K562 (cell line): Measurements from ENCODE around the gene RAI1. TPM values are rescaled to one million over a fixed set of nuclear protein-coding genes. Genes with fewer than 3 reads are reported as not detected.

ENCODE experiments used
- ATAC-seq: fragments of 200-7000 bp; cut with Tn5 transposase; 3 replicates; pipeline ENCODE4 v1.9.1; 2020; ENCODE audit warnings: moderate library complexity
- BruUV-seq: library from RNA; stranded (reverse); fragments of 400-500 nt; replicated peaks from 2 replicates; lab custom pipeline; 2021; lab: Mats Ljungman, UMichigan
- CTCF ChIA-PET: fragments of 300-600 bp; formaldehyde crosslinking; extraction: SDS; loops from one replicate; lab custom pipeline; 2021; ENCODE audit warnings: low intra/inter-chr PET ratio; lab: Yijun Ruan, JAX
- POLR2A ChIA-PET: fragments of 300-600, 350-650 bp; sonication (Branson Sonifier 250); formaldehyde crosslinking; extraction: SDS; loops from one replicate; lab custom pipeline; 2021; ENCODE audit warnings: antibody characterized with exemption, inconsistent platforms; lab: Yijun Ruan, JAX
- DNase-seq, 4 experiments: peaks; one replicate each; pipeline versions ENCODE4 v3.0.0 to v3.0.0-alpha.2; 2011 to 2018; ENCODE audit warnings: low spot score in 3 of 4, mixed read lengths in 3 of 4; ENCODE audit errors: extremely low read depth in 1 of 4
- FAIRE-seq: peaks from 2 replicates; lab custom pipeline; 2011; peaks lifted over from hg19 to GRCh38; lab: Jason Lieb, UNC
- H2AFZ ChIP-seq: 2 replicates; pipeline ENCODE4 v1.6.0; 2011; ENCODE audit warnings: low read depth, low read length, control low read depth, inconsistent platforms
- H3K27ac ChIP-seq: fragments of 200-600 bp; 3 replicates; pipeline ENCODE4 v1.8.0; 2011; ENCODE audit warnings: low read depth, mild to moderate bottlenecking, control low read depth, inconsistent platforms, low read length, moderate library complexity, mixed read lengths; ENCODE audit errors: extremely low read depth
- H3K27me3 ChIP-seq, 2 experiments: fragments of 300-600 bp in 1 of 2; 2 replicates in 1 of 2; 3 replicates in 1 of 2; pipeline versions ENCODE4 v1.6.0 to v1.8.0; 2011; ENCODE audit warnings: inconsistent platforms in 2 of 2, low read length in 2 of 2, mild to moderate bottlenecking in 1 of 2, mixed read lengths in 1 of 2, moderate library complexity in 1 of 2; ENCODE audit not compliant: control insufficient read depth in 2 of 2, insufficient read depth in 2 of 2
- H3K36me3 ChIP-seq: fragments of 300-600 bp; 3 replicates; pipeline ENCODE4 v1.8.0; 2011; ENCODE audit warnings: mild to moderate bottlenecking, low read length, inconsistent platforms; ENCODE audit not compliant: control insufficient read depth, insufficient read depth
- H3K4me1 ChIP-seq, 2 experiments: fragments of 200-600 bp in 1 of 2; replicated peaks in 1 of 2; 2 replicates in 1 of 2; 3 replicates in 1 of 2; pipeline versions ENCODE4 v1.5.1 to v1.8.0; 2011; ENCODE audit warnings: inconsistent platforms in 2 of 2, low read length in 2 of 2, mild to moderate bottlenecking in 1 of 2, mixed read lengths in 1 of 2, moderate library complexity in 1 of 2; ENCODE audit not compliant: control insufficient read depth in 2 of 2, insufficient read depth in 2 of 2
- H3K4me2 ChIP-seq: 2 replicates; pipeline ENCODE4 v1.6.1; 2011; ENCODE audit warnings: low read length, control low read depth, inconsistent platforms, mixed read lengths; ENCODE audit not compliant: insufficient read depth
- H3K4me3 ChIP-seq: fragments of 200-600 bp; sonication (generic), shearing (Covaris generic); 2 replicates; pipeline ENCODE4 v1.5.1; 2016; ENCODE audit warnings: control low read depth, inconsistent platforms
- H3K79me2 ChIP-seq: fragments of 200-600 bp; 3 replicates; pipeline ENCODE4 v1.8.0; 2011; ENCODE audit warnings: low read length, inconsistent platforms; ENCODE audit not compliant: control insufficient read depth, insufficient read depth
- H3K9ac ChIP-seq, 2 experiments: 2 replicates each; pipeline versions ENCODE4 v1.6.0 to v1.6.1; 2011; ENCODE audit warnings: low read depth in 2 of 2, low read length in 2 of 2, control low read depth in 1 of 2, inconsistent platforms in 1 of 2, mild to moderate bottlenecking in 1 of 2, mixed read lengths in 1 of 2; ENCODE audit not compliant: insufficient read depth in 1 of 2
- H3K9me1 ChIP-seq: one replicate; pipeline ENCODE4 v1.6.0; 2011; ENCODE audit warnings: inconsistent platforms, mild to moderate bottlenecking, low read length, moderate library complexity; ENCODE audit not compliant: control insufficient read depth, insufficient read depth
- H3K9me3 ChIP-seq: replicated peaks from 2 replicates; pipeline ENCODE4 v1.5.1; 2011; ENCODE audit warnings: low read depth, low read length, inconsistent platforms; ENCODE audit not compliant: control insufficient read depth, insufficient read depth
- H4K20me1 ChIP-seq: replicated peaks from 2 replicates; pipeline ENCODE4 v1.6.1; 2011; ENCODE audit warnings: low read length, inconsistent platforms, mixed read lengths; ENCODE audit not compliant: control insufficient read depth, insufficient read depth
- ASH1L ChIP-seq: fragments of 450-650 bp; IDR thresholded peaks from 2 replicates; pipeline ENCODE4 v1.6.1; 2018; ENCODE audit warnings: borderline replicate concordance, mild to moderate bottlenecking, low read depth; ENCODE audit not compliant: partially characterized antibody
- DIDO1 ChIP-seq: fragments of 450-650 bp; IDR thresholded peaks from 2 replicates; pipeline ENCODE4 v1.6.1; 2016; ENCODE audit warnings: low read depth, missing biosample characterization, missing genetic modification characterization
- FOXK2 ChIP-seq, 2 experiments: fragments of 450-650 bp; IDR thresholded peaks in 1 of 2; conservative IDR thresholded peaks in 1 of 2; 2 replicates each; pipeline ENCODE4 v1.6.1; 2016; ENCODE audit warnings: low read depth in 2 of 2, mild to moderate bottlenecking in 1 of 2
- GATAD2A ChIP-seq: fragments of 450-650 bp; IDR thresholded peaks from 2 replicates; pipeline ENCODE4 v1.6.1; 2017
- HCFC1 ChIP-seq: IDR thresholded peaks from 2 replicates; pipeline ENCODE4 v1.6.1; 2012; ENCODE audit warnings: low read depth, low read length, improper control_type of control experiment
- IFI16 ChIP-seq: fragments of 250-450 bp; sonication (Bioruptor Pico); IDR thresholded peaks from 2 replicates; pipeline ENCODE4 v2.1.2; 2022; ENCODE audit warnings: mild to moderate bottlenecking, inconsistent platforms
- KLF6 ChIP-seq: fragments of 250-450 bp; sonication (Bioruptor Pico); IDR thresholded peaks from 2 replicates; pipeline ENCODE4 v1.4.0; 2020; ENCODE audit warnings: mild to moderate bottlenecking, moderate library complexity, borderline replicate concordance
- MEIS2 ChIP-seq: fragments of 450-650 bp; IDR thresholded peaks from 2 replicates; pipeline ENCODE4 v1.6.1; 2014; ENCODE audit warnings: mild to moderate bottlenecking; ENCODE audit not compliant: partially characterized antibody
- PURB ChIP-seq: sonication (generic); formaldehyde crosslinking; IDR thresholded peaks from 2 replicates; pipeline ENCODE4 v1.9.0; 2021; ENCODE audit warnings: low read depth, mild to moderate bottlenecking, missing genetic modification reagents
- RFX7 ChIP-seq: fragments of 250-450 bp; sonication (Bioruptor Pico); IDR thresholded peaks from 2 replicates; pipeline ENCODE4 v1.5.1; 2021; ENCODE audit warnings: mild to moderate bottlenecking
- RUNX1 ChIP-seq: sonication (generic); IDR thresholded peaks from 2 replicates; pipeline ENCODE4 v1.6.1; 2016; ENCODE audit warnings: antibody characterized with exemption, low read depth
- SRSF1 ChIP-seq: fragments of 200-400 bp; formaldehyde crosslinking; IDR thresholded peaks from 2 replicates; pipeline ENCODE4 v1.6.1; 2017; ENCODE audit warnings: mild to moderate bottlenecking, low read depth, low read length, moderate library complexity
- TCFL5 ChIP-seq: fragments of 250-450 bp; sonication (Bioruptor Pico); conservative IDR thresholded peaks from 2 replicates; pipeline ENCODE4 v1.6.1; 2021; ENCODE audit warnings: mild to moderate bottlenecking, moderate library complexity, matching md5 sums
- ZEB2 ChIP-seq: fragments of 450-650 bp; IDR thresholded peaks from 2 replicates; pipeline ENCODE4 v1.6.1; 2016
- ZNF134 ChIP-seq: fragments of 250-450 bp; sonication (Bioruptor Pico); conservative IDR thresholded peaks from 2 replicates; pipeline ENCODE4 v1.4.0; 2020
- ZNF707 ChIP-seq: fragments of 250-450 bp; sonication (Bioruptor Pico); conservative IDR thresholded peaks from 2 replicates; pipeline ENCODE4 v1.8.0; 2022; ENCODE audit warnings: inconsistent platforms, mild to moderate bottlenecking, moderate library complexity
- WGBS: fragments of 100-300 bp; shearing (Covaris generic); methylation state at CpG from one replicate; pipeline ENCODE4 v1.1.6; 2016; ENCODE audit warnings: low coverage, mixed read lengths; ENCODE audit not compliant: insufficient coverage; ENCODE audit errors: missing lambda C conversion rate; 5-methylcytosine and 5-hydroxymethylcytosine counted together
- in situ Hi-C: fragments of 300-500 bp; cut with MboI; formaldehyde crosslinking; loops from 4 replicates; pipeline ENCODE4 v1.15.0; 2018; ENCODE audit warnings: inconsistent platforms, mixed read lengths
- intact Hi-C: fragments of 100-400 bp; cut with micrococcal nuclease; formaldehyde crosslinking; loops from 2 replicates; pipeline ENCODE4 v1.14.2; 2022
- polyA plus RNA-seq, 8 experiments: library from polyadenylated mRNA; depleted of rRNA in 4 of 8; stranded (reverse) in 5 of 8; unstranded in 3 of 8; fragments of >200 nt; fragmentation: Nextera tagmentation in 2 of 8; fragmentation: Illumina TruSeq in 1 of 8; extraction: Ambion mirVana in 2 of 8; extraction: Trizol in 1 of 8; gene quantifications; 2 replicates each; pipeline versions ENCODE4 v1.2.1 to v1.2.3, GENCODE V29; 2011 to 2014; ENCODE audit warnings: inconsistent platforms in 1 of 8, missing spikeins in 1 of 8
- total RNA-seq, 7 experiments: library from RNA; depleted of rRNA in 6 of 7; stranded (reverse); fragments of >200 nt in 6 of 7; fragmentation: Illumina TruSeq in 2 of 7; extraction: Trizol in 2 of 7; gene quantifications; 2 replicates each; pipeline versions ENCODE4 v1.2.1 to v1.2.3, GENCODE V29; 2011 to 2021; ENCODE audit warnings: low replicate concordance in 1 of 7
- TF ChIP-seq, protein P1 (sequence below): fragments of 250-450 bp; sonication (Bioruptor Pico); IDR thresholded peaks from 2 replicates; pipeline ENCODE4 v1.9.0; 2021; ENCODE audit warnings: mild to moderate bottlenecking, inconsistent platforms

Gene RAI1
- total and polyA plus RNA-seq, 9 of the 15 experiments (the other 6 are each of a cell fraction or from before 2014, with no cell fraction given) = 0.68 to 19.9 (median 5.5) TPM

DNA sequence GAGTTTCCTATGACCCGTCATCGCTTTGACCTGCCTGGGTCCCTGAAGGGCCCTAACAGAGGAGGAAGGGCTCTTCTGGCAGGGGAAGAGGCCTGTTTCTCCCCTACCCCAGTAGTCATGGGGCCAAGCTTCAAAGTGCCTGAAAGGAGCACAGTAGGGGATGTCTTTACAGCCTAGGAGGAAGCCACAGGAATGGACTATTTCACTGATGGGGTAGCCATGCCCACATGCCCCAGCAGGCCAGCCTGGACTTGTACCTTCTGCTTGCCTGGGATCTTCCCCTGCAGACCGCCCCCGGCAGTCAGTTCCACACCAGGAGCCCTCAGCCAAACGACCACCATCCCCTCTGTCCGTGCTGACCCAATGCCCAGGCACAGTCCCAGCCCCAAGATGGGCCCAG lies 47.9 kb upstream of the RAI1 start:
- WGBS = 8% methylated on average over 4 of the region's 6 CpGs

DNA sequence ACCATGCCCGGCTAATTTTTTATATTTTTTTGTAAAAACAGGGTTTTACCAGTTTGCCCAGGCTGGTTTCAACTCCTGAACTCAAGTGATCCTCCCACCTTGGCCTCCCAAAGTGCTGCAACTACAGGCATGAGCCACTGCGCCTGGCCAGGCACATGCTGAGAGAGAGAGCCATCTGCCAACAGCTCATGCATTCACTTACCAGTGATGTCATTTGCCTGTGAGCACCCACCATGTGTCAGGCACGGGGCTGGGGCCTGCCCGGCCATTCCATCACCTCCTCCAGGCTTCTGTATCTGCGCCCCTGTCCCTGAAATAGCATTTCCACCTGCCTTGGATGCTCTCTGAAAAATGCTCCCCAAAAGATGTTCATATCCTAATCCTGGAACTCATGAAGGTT lies 46.1 kb upstream of the RAI1 start:
- no peaks in the 10 kb centered on the region for H4K20me1 ChIP-seq
- POLR2A ChIA-PET = interaction anchor here (0.7 kb wide), 1 partner anchor 151 kb away, joined by 3 read pairs; no protein-coding TSS in a partner anchor
- H3K27me3 ChIP-seq = peaks cover 6 to 18% of the 10 kb centered on the region in 2 experiments; a peak in 4 of 5 replicates
- in situ Hi-C loops (loop anchor here (10.0 to 25.0 kb wide), 2 partner anchors 130 to 648 kb away; no protein-coding TSS in a partner anchor), intact Hi-C loops (no loop called here)
- no peak overlapping the region for H2AFZ ChIP-seq
- H3K36me3 ChIP-seq = no peaks in the 10 kb centered on the region
- FAIRE-seq (no peak), ATAC-seq (no peak), DNase-seq (no peak)
- 14% methylated on average over 4 of the region's 5 CpGs for WGBS
- no peak overlapping the region for H3K27ac ChIP-seq
- no peaks in the 10 kb centered on the region for H3K9me1 ChIP-seq
- BruUV-seq = no TSS peak
- H3K4me2 ChIP-seq = no peak overlapping the region
- no peak overlapping the region; a peak in 1 of 4 replicates for H3K9ac ChIP-seq
- no peaks in the 10 kb centered on the region for H3K79me2 ChIP-seq
- no peak overlapping the region for H3K4me3 ChIP-seq
- 0 out of 2 replicates have a peak, but pooled peaks cover 2% of the 10 kb centered on the region for H3K9me3 ChIP-seq
- no peaks in the 10 kb centered on the region; a peak in 1 of 5 replicates for H3K4me1 ChIP-seq
- CTCF ChIA-PET = no interaction called here
- TF ChIP-seq PURB (CRISPR knock-in tag) (no peak), HCFC1 (no peak), IFI16 (CRISPR knock-in tag) (no peak), ZEB2 (no peak), DIDO1 (tag) (no peak), ZNF707 (CRISPR knock-in tag) (no peak), RUNX1 (no peak), SRSF1 (no peak), FOXK2 (conservative IDR thresholded peaks at IDR 0.05 in 1 of 2, IDR thresholded peaks at IDR 0.05 in 1 of 2; ENCODE audit: low read depth in 2 of 2) (no peak), KLF6 (CRISPR knock-in tag) (no peak), RFX7 (CRISPR knock-in tag) (no peak), TCFL5 (CRISPR knock-in tag) (no peak), ZNF134 (CRISPR knock-in tag) (no peak)
- TF ChIP-seq, protein P1, sequence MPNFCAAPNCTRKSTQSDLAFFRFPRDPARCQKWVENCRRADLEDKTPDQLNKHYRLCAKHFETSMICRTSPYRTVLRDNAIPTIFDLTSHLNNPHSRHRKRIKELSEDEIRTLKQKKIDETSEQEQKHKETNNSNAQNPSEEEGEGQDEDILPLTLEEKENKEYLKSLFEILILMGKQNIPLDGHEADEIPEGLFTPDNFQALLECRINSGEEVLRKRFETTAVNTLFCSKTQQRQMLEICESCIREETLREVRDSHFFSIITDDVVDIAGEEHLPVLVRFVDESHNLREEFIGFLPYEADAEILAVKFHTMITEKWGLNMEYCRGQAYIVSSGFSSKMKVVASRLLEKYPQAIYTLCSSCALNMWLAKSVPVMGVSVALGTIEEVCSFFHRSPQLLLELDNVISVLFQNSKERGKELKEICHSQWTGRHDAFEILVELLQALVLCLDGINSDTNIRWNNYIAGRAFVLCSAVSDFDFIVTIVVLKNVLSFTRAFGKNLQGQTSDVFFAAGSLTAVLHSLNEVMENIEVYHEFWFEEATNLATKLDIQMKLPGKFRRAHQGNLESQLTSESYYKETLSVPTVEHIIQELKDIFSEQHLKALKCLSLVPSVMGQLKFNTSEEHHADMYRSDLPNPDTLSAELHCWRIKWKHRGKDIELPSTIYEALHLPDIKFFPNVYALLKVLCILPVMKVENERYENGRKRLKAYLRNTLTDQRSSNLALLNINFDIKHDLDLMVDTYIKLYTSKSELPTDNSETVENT (CRISPR knock-in tag) = no peak

More for the DNA sequence above, 47.9 kb upstream of the RAI1 start:
- Histone ChIP-seq H3K9ac (no peak overlapping the region), H3K4me2 (no peak overlapping the region), H3K36me3 (no peaks in the 10 kb centered on the region), H3K9me3 (0 out of 2 replicates have a peak, but pooled peaks cover 2% of the 10 kb centered on the region), H3K4me3 (no peak overlapping the region), H3K9me1 (no peaks in the 10 kb centered on the region), H2AFZ (no peak overlapping the region), H3K79me2 (no peaks in the 10 kb centered on the region), H3K27ac (no peak overlapping the region), H4K20me1 (no peaks in the 10 kb centered on the region), H3K27me3 (peaks cover 6 to 12% of the 10 kb centered on the region in 2 experiments; a peak in 4 of 5 replicates), H3K4me1 (no peaks in the 10 kb centered on the region; a peak in 1 of 5 replicates)
- POLR2A ChIA-PET = no interaction called here
- CTCF ChIA-PET = no interaction called here
- in situ Hi-C loops (loop anchor here (10.0 to 25.0 kb wide), 2 partner anchors 129 to 646 kb away; no protein-coding TSS in a partner anchor), intact Hi-C loops (no loop called here)
- BruUV-seq = no TSS peak
- no peak for TF ChIP-seq ASH1L
- no peak for TF ChIP-seq IFI16 (CRISPR knock-in tag)
- no peak for TF ChIP-seq MEIS2
- TF ChIP-seq ZNF134 (CRISPR knock-in tag) = no peak
- no peak for TF ChIP-seq GATAD2A
- no peak for FAIRE-seq
- no peak for DNase-seq
- ATAC-seq = no peak
